K562 (cell line): ENCODE data around the gene CHI3L1.

Source experiments
- ATF1 ChIP-seq, 2 experiments: fragments of 450-650 bp in 1 of 2; IDR thresholded peaks; 2 replicates each; pipeline ENCODE4 v1.6.1; 2016; ENCODE audit warnings: missing compliant biosample characterization in 1 of 2, missing genetic modification characterization in 1 of 2
- CTCF ChIP-seq, 3 experiments: IDR thresholded peaks in 2 of 3; conservative IDR thresholded peaks in 1 of 3; 2 replicates each; pipeline ENCODE4 v1.5.1; 2011 to 2012; ENCODE audit warnings: low read length in 3 of 3, mild to moderate bottlenecking in 3 of 3, control low read depth in 2 of 3, improper control_type of control experiment in 1 of 3, inconsistent platforms in 1 of 3, low read depth in 1 of 3, mixed read lengths in 1 of 3, moderate library complexity in 1 of 3; ENCODE audit not compliant: insufficient read depth in 2 of 3
- NFRKB ChIP-seq: fragments of 450-650 bp; IDR thresholded peaks from 2 replicates; pipeline ENCODE4 v1.6.1; 2016; ENCODE audit warnings: low read depth
- NFYB ChIP-seq: IDR thresholded peaks from 2 replicates; pipeline ENCODE4 v1.6.1; 2011; ENCODE audit warnings: mild to moderate bottlenecking, moderate library complexity; ENCODE audit not compliant: insufficient read length; ENCODE audit errors: extremely low read depth
- POLR2AphosphoS5 ChIP-seq: IDR thresholded peaks from 2 replicates; pipeline ENCODE4 v1.6.1; 2011; ENCODE audit warnings: mild to moderate bottlenecking, low read depth, low read length, moderate library complexity; ENCODE audit not compliant: control insufficient read depth, insufficient read depth
- TEAD4 ChIP-seq, 2 experiments: sonication (generic) in 1 of 2; formaldehyde crosslinking in 1 of 2; IDR thresholded peaks; 2 replicates each; pipeline versions ENCODE4 v1.6.1 to v1.8.0; 2012 to 2022; ENCODE audit warnings: borderline replicate concordance in 1 of 2, inconsistent platforms in 1 of 2, low read length in 1 of 2, mild to moderate bottlenecking in 1 of 2, missing genetic modification reagents in 1 of 2
- USF1 ChIP-seq: sonication (generic); formaldehyde crosslinking; IDR thresholded peaks from 2 replicates; pipeline ENCODE4 v1.9.0; 2022; ENCODE audit warnings: mild to moderate bottlenecking, missing genetic modification reagents

- no peak for TF ChIP-seq NFRKB
- no peak for TF ChIP-seq CTCF (IDR thresholded peaks at IDR 0.05 in 2 of 3, conservative IDR thresholded peaks at IDR 0.05 in 1 of 3; ENCODE audit: insufficient read depth in 2 of 3, low read depth in 1 of 3, low read length in 3 of 3)
- no peak for TF ChIP-seq USF1 (CRISPR knock-in tag)
- no peak for TF ChIP-seq ATF1 (CRISPR knock-in tag; IDR thresholded peaks at IDR 0.05)
- no peak for TF ChIP-seq ATF1 (tag; IDR thresholded peaks at IDR 0.05)
- TF ChIP-seq POLR2AphosphoS5, result no peak
- TF ChIP-seq NFYB, result no peak
- no peak for TF ChIP-seq TEAD4 (IDR thresholded peaks at IDR 0.05; ENCODE audit: low read length)
- TF ChIP-seq TEAD4 (CRISPR knock-in tag; IDR thresholded peaks at IDR 0.05; ENCODE audit: borderline replicate concordance), result no peak
These were observed 2.7 kb downstream of the CHI3L1 start for GRCh38 chr1:203183828-203184227.
